Stimulated activated CD4-positive, alpha-beta T cell treated with anti-CD3 and anti-CD28 coated beads, Interleukin-1b, Interleukin-23, amount 100 ng/mL, for 4 hours (primary cell): ENCODE data around the gene PDF.
"Not testable (repeated sequence)": the region's sequence is repeated elsewhere in the genome, so short reads cannot be mapped to it uniquely, and the experiment has no call there.

Source experiments
- DNase-seq, 2 donors: peaks; one replicate each; pipeline ENCODE4 v3.0.0-alpha.2; 2020; ENCODE audit warnings: low read depth in 2 of 2

PDF gene

DNA sequence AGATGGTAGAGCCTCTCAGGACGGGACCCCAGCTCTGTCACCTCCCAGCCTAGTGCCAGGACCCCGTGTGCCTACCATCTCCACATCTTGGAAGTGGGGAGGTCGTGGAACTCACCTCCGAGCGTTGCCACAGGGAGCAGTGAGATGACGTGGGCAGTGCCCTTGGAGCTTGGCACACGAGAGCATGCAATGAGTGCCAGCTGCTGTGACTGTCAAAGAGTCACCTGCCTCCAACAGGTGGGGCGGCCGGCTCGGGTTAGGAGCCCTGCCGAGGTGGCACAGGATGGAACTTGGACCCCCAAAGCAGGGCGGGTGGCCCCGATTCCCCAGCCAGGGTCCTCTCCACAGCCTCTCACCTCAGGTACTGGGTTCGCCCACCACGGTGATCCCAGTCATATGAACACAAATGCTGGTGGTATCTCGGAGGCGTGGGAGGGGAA, 13.8 kb downstream of the PDF start:
- DNase-seq, result no peak

DNA sequence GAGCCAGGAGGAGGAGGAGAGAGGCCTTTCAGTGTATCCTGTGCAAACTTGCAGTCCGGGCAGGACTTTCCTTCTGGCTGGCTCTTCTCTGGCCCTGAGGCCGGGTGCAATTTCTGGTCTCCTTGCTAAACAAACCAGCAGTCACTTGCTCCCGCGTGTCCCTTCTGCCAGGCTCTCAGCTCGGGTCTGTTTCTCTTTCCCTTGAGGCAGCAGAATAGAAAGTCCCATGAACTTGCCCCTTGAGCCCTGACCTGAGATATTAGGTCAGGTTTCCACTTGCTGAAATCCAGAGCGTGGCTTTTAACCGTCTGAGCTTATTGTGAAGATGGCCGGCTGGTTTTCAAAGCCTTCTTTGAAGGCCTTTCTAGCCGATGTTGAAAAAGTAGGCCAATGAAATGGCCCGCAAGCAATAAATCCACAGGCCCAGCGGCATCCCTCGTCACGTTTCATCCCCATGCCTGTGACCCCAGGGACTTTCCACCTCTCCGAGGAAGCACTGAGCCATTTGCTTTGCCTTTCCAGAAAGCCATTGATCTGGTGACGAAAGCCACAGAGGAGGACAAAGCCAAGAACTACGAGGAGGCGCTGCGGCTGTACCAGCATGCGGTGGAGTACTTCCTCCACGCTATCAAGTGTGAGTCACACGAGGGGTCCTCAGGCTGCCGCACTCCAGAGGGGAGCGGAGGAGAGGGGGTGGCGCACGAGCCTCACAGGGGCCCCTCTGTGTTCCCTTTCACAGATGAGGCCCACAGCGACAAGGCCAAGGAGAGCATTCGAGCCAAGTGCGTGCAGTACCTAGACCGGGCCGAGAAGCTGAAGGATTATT, 14.7 kb downstream of the PDF start:
- no peak for DNase-seq

DNA sequence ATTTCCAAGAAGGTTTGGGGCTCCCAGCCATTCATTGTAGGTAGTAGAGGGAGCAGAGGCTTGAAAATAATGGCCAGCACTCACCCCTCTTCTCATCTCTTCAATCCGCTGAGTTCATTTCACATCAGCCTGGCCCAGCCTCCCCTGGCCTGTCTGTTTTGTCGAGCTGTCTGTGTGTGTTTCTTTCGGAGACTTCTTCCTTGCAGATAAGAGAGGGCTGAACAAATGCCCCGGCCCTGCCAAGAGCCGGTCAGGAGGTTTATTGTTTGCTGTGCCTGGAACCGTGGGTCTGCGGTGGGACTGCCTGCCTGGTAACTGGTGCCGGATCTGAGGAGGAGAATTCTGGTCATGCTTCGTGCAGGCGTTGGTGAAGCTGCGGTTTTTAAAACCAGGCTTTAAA, 15.9 kb downstream of the PDF start:
- DNase-seq, result no peak

DNA sequence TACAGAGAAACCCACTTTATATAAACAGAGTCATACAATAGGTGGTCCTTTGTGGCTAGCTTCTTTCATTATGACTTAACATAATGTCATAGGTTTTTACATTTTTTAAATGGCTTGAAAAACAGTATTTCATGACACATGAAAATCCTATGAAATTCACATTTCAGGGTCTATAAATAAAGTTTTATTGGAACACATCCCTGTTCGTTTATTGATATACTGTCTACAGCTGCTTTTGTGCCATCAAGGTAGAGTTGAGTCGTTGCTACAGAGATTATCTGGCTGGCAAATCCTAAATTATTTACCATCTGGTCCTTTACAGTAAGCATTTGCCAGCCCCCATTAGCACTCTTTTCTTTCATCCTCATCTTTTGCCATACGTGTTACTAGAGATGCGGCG, 16.9 kb downstream of the PDF start:
- DNase-seq, result no peak

DNA sequence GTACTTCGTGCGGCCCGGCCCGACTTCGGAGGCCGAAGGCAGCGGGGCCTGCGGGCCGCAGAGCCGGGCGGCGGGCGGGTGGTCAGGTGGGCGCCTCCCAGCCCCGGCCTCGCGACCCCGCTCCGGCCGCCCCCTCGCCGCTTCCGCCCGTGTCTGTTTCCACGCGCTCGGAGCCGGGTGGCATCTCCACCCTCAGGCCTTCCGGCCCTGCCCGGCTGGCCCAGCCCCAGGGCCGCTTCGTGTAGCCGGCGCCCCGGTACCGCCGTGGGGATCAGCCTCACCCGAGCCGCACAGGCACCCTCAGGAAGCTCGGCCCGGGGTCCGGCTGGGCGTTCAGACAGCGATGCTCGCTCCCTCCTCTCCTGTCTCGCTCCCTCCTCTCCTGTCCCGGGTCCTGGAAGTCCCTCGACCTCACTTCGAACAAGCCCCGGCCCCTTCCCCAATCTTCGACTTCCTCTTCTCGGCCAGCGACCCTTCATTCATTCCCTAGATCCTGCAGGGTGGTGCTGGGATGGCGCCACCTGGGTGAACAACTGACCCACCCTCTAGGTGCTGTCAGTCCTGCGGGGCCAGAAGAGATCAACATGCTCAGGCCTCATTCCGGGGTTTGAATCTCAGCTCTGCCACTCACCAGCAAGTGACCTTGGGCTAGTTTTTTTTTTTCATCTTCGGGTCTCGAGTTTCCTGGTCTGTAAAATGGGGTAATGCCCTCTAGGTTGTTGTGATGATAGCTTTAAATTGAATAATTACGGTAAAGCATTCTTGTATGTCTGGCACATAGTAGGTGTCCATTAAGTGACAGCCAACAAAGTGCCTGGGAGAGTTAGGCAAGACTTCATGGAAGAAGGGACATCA, 18.6 kb downstream of the PDF start:
- peak in 1 of 2 donors; percentile 32 for DNase-seq

DNA sequence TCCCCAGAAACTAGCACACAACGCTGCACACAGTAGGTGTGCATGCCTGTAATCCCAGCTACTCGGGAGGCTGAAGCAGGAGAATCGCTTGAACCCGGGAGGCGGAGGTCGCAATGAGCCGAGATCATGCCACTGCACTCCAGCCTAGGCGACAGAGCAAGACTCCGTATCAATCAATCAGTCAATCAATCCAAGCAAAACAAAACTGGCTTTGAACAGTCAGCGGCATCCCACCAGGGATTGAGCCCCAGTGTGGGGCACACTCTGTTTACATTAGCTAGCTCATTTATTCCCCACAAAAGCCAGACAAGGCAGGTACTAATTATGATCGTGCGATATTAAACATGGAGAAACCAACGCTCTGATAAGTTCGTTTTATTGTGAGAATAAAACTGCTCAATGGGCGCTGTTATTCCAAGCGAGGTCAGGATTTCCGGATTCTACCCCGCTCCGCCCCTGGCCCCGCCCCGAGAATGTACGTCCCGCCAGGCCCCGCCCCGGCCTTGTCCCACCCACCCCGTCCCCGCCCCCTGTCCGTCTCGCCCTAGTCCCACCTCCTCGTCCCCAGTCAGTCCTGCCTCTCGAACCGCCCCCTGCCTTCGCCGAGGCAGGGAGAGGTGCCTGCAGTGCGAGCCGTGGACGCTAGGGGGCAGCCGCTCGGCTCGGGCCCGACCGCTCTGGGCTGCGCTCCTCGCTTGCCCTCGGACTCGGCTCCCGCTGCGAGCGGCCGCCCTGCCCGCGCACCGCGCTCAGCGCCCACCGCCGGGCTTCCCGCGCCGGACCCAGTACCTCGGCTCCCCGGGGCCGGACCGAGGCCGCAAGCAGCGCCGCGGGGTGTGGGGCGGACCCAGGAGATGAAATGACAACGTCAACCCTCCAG, 19.5 kb downstream of the PDF start, which contains the start of gene VPS4A:
TSS of gene VPS4A (plus strand) at position 698 of the 880 bp plus-strand sequence. CDS start at position 860, 162 bp downstream.
- DNase-seq, result peak; percentile 98 to 99

DNA sequence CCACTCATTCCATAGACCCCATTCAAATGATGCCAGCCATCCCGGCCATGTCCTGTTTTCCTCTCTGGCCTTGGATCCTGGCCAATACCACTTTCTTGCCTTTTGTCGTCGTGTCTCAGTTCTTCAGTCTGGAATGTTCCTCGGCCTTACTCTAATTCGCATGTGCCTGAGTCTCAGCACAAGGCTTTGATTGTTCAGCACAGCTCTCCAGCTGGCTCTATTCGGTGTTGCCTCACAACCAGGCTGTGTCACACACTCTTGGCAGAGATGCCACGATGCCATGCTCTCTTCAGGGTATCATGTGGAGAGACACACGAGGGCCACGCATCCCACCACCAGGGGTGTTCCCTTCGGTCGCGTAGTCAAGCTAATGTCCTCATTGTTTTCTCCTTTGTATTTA, 21.1 kb downstream of the PDF start:
- DNase-seq, result no peak

DNA sequence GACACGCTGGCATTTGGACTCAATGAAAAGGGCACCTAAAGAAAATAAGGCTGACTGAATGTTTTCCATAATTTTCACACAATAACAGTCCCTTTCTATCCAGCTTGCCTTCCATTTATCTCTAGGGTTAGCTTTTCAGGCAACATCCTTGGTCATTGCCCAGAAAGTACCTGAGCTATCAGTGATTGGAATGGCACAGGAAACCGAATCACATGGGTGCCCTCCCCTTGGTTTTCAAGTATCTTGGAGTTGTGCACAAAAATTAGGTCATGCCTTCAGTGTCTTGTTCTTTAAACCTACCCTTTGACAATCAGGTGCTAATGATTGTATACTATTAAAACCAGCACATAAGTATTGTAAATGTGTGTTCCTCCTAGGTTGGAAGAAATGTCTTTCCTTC, 22.5 kb downstream of the PDF start:
- no peak for DNase-seq

DNA sequence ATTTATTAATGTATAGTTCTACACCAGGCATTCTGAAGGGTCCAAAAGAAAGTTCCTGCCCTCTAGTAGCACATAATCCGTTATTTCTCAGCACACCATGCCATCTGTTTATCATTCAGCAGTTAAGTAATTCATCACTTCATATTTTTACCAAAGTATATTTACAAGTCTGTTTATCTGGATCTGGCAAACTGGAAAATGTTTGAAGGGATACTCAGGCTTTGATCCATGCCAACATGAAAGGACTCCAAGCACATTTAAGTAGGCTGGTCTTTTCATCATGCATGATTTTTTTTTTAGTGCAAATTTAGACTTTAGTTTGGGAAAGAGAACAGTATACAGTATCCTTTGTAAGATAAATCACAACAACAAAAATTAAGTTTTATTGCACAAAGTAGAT, 23.3 kb downstream of the PDF start:
- no peak for DNase-seq

DNA sequence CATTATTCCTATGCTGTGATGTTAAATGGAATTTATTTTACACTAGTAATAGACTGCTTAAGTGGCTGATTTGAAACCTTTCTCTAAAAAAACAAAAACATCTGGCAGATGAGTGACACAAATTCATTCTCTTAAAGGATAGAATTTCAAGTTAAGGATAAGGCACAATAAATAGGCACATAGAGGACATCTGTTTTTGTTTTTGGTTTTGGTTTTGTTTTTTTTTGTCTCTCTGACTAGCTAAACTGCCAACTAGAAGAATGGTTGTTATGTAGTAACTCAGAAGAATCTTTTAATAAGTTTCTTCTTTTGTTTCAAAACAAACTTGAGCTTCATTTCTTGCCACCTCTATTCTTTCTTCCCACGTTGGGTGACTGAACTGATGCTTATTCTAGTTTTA, 24.4 kb downstream of the PDF start:
- DNase-seq, result no peak

DNA sequence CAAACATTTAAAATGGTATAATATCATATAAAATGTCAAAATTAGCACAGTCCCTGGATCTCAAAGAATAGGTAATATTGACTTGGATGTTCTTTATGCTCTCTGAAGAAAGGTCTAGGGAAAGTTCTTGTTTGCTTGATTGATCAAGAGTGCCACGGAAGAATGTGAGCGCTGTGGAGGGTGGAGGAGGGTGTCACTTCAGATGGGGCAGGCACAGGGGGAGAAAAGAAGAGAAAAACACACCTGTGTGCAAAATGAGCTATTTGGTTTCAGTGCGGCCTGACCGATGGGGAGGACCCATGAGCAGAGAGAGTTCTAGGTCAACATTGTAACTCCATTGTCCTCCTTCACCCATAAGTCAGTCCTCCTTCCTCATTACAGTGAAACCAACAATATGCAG, 28.1 kb downstream of the PDF start:
- DNase-seq, result no peak

DNA sequence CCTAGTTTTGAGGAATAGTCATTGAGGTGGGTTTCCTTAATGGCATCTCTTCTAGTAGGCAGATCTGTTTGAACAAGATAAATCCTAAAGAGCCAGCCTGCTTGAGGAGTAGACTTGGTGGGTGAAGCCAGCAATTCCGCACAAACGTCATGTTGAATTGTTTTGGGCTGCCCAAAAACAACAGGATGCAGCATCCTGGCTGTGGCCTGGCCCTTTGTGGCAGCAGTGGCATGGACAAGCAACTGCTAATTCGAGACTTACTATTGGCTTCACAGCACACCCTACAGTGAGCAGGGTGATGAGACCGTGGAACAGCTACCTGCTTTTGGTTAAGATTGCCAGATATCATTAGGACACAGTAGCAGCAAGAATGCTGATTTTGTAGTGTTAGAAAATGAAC, 28.5 kb downstream of the PDF start:
- DNase-seq, result no peak

DNA sequence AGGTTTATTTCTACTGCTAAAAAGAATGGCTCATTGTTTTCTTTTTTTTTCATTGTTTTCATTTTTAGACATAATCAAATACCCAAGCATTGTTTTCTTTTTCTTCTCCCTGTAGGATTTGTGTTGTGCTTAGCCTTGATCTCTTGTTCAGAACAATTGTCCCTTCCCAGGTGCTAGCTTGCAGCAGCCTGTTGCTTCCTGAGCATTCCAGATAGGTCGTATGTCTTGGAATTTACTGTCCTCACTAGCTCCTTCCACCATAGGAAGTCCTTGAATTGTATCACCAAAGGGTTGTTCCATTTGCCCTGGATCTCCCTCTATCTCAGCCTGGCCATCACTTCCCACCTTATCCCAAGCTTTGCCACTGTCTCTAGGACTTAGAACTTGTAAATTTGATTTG, 29.2 kb downstream of the PDF start:
- DNase-seq, result no peak

DNA sequence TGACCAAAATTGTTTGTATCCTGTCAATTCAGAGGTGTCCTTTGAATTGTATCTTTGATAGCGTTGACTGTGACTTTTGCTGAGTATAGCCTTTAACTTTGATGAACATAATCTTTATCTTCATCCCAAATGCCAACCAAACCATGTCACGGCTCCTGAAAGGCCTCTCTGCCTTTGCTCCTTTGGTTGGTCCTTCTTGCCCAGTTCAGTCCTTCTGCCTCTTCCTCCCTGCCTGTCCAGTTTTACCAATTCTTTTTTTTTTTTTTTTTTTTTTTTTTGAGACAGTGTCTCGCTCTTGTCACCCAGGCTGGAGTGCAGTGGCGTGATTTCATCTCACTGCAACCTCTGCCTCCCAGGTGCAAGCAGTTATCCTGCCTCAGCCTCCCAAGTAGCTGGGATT, 32.1 kb downstream of the PDF start:
- no peak for DNase-seq

DNA sequence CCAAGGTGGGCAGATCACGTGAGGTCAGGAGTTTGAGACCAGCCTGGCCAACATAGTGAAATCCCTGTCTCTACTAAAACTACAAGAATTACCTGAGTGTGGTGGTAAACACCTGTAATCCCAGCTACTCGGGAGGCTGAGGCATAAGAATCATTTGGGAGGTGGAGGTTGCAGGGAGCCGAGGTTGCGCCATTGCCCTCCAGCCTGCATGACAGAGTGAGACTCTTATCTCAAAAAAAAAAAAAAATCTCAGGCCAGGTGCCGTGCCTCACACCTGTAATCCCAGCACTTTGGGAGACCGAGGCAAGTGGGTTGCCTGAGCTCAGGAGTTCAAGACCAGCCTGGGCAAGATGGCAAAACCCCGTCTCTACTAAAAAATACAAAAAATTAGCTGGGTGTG, 33.6 kb downstream of the PDF start:
- not testable (repeated sequence) for DNase-seq

DNA sequence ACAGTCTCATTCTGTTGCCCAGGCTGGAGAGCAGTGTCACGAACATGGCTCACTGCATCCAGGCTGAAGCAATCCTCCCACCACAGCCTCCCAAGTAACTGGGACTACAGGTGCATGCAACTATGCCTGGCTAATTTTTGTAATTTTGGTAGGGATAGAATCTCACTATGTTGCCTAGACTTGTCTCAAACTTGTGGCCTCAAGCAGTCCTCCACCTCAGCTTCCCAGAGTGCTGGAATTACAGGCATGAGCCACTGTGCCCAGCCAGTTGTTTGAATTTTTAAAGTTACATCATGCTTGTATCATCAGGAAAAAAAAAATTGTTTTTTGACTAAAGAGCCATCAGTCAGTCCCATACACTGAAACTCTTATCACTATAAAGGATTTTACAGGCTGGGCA, 36.3 kb downstream of the PDF start:
- no peak for DNase-seq

DNA sequence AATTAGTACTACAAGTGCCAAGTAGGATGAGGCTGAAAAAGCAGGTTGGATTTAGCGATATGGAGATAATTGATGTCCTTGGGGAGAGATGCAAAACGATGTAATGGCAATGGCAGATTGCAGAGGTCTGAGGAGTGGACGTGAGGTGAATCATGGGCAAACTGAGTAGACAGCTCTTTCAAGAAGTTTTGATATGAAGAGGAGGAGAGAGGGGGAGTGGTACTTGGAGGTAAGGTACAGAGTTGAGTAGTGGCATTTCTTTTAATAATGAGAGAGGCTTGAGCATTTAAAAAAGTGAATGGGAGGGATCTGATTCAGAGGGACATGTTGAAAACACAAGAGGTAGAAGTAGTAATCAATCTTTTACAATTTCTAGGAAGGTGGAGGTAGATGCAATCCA, 37.0 kb downstream of the PDF start:
- DNase-seq, result no peak

DNA sequence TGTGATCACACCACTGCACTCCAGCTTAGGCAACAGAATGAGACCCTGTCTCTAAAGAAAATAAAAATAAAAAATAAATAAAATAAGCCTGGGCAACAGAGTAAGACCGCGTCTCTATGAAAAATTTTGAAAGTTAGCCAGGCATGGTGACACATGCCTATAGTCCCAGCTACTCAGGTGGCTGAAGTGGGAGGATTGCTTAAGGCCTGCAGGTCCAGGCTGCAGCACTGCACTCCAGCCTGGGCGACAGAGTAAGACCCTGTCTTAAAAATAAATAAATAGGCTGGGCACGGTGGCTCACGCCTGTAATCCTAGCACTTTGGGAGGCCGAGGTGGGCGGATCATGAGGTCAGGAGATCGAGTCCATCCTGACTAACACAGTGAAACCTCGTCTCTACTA, 38.7 kb downstream of the PDF start:
- DNase-seq, result not testable (repeated sequence)

DNA sequence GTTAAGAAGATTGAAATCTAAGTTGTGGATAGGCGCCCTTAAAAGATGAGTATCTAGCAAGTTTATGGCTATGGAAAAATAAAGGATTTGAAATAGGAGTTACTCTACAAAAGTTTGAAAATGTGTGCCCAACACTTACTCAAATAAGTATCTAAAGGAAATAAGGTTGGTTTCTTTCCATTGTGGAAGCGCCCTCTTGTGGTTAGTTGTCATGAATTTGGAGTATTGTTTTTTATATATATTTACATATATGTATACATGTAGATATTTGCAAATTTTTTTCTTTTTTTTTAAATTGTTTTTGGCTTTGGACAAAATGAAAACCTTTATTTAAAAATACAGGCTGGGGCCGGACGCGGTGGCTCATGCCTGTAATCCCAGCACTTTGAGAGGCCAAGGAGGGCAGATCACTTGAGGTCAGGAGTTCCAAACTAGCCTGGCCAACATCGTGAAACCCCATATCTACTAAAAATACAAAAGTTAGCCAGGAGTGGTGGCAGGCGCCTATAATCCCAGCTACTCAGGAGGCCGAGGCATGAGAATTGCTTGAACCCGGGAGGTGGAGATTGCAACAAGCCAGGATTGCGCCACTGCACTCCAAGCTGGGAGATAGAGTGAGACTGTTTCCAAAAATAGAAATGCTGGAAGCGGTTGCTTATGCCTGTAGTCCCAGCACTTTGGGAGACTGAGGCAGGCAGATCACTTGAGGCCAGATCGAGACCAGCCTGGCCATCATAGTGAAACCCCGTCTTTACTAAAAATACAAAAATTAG, 43.3 kb downstream of the PDF start:
- peak in 1 of 2 donors; percentile 57 for DNase-seq

DNA sequence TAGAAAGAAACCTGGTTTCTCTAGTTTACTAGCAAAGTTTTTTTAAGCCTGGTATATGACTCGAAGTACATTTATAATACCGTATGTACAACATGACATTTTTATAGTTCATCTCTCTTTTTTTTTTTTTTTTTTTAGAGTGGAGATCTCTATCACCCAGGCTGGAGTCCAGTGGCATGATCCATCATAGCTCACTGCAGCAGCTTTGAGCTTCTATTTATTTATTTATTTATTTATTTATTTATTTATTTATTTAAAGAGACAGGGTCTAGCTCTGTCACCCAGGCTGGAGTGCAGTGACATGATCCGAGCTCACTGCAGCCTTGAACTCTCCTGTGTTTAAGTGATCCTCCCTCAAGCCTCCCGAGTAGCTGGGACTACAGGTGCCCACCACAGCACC, 45.1 kb downstream of the PDF start:
- DNase-seq, result no peak

DNA sequence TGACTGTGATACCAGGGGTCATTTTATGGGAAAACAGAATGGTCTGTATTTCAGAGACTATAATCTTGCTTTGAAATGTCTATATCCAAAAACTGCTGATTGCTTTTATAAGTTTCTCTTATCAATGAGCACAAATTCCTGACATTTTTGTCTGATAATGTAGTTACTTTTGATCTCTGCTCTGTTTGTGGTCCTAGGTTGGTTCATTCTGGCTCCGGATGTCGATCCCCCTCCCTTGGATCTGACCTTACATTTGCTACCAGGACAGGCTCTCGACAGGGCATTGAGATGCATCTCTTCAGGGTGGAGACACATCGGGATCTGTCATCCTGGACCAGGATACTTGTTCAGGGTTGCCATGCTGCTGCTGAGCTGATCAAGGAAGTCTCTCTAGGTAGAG, 46.5 kb downstream of the PDF start:
- DNase-seq, result no peak
